ENCODE measurements around the gene COPS6.
A peak's percentile ranks its signal among the peaks of the same experiment; 100 is the strongest.
"Not testable (repeated sequence)": the region's sequence is repeated elsewhere in the genome, so short reads cannot be mapped to it uniquely, and the experiment has no call there.

The COPS6 gene

GRCh38 chr7:100126239-100126930, 37.6 kb downstream of the COPS6 start:
- no peak for DNase-seq (ENCODE audit: low read depth, low spot score)

GRCh38 chr7:100126931-100127865, 38.4 kb downstream of the COPS6 start, which contains the start of gene MBLAC1:
TSS of gene MBLAC1 (plus strand) at chr7:100126967. CDS start at chr7:100127396, 429 bp downstream.
- peak; percentile 88 for DNase-seq (ENCODE audit: low read depth, low spot score)

GRCh38 chr7:100127866-100128636, 39.3 kb downstream of the COPS6 start:
- DNase-seq (ENCODE audit: low read depth, low spot score) = peak; percentile 44

- no peak for DNase-seq (ENCODE audit: low read depth, low spot score)
Measured at GRCh38 chr7:100128637-100128963, 39.8 kb downstream of the COPS6 start.

GRCh38 chr7:100130220-100130607, 41.4 kb downstream of the COPS6 start:
- DNase-seq (ENCODE audit: low read depth, low spot score) = not testable (repeated sequence)

GRCh38 chr7:100130608-100131453, 42.1 kb downstream of the COPS6 start:
- DNase-seq (ENCODE audit: low read depth, low spot score) = peak; percentile 91

GRCh38 chr7:100132126-100132525, 43.4 kb downstream of the COPS6 start:
- DNase-seq (ENCODE audit: low read depth, low spot score) = no peak

- DNase-seq (ENCODE audit: low read depth, low spot score) = peak; percentile 80
Measured at GRCh38 chr7:100132697-100133151, 44.0 kb downstream of the COPS6 start.

GRCh38 chr7:100137851-100138760, 49.3 kb downstream of the COPS6 start:
- no peak for DNase-seq (ENCODE audit: low read depth, low spot score)

- DNase-seq (ENCODE audit: low read depth, low spot score) = no peak
Measured at GRCh38 chr7:100141555-100141949, 52.8 kb downstream of the COPS6 start.
